Right lobe of liver (tissue), 6 donors: ENCODE measurements around the gene KIZ. TPM values are rescaled to one million over a fixed set of nuclear protein-coding genes. Genes with fewer than 3 reads are reported as not detected.

Experiments used
- ATAC-seq, 4 donors: fragments of 200-7000 bp; cut with Tn5 transposase; one replicate each; pipeline ENCODE4 v1.9.1; 2020; ENCODE audit warnings: mild to moderate bottlenecking in 4 of 4, moderate library complexity in 4 of 4
- DNase-seq, 3 donors: peaks; one replicate each; pipeline ENCODE4 v3.0.0-alpha.2; 2020
- H3K27ac ChIP-seq, 3 donors: fragments of 200-600 bp; one replicate each; pipeline ENCODE4 v1.8.0; 2022
- H3K27me3 ChIP-seq, 2 donors: fragments of 200-600 bp; one replicate each; pipeline ENCODE4 v1.8.0; 2022
- H3K36me3 ChIP-seq, 4 donors: fragments of 200-600 bp; sonication (generic) in 1 of 4; one replicate each; pipeline versions ENCODE4 v1.5.1 to v1.8.0; 2017 to 2022; ENCODE audit warnings: control low read depth in 1 of 4
- H3K4me1 ChIP-seq, 4 donors: fragments of 200-600 bp; sonication (generic) in 1 of 4; one replicate each; pipeline versions ENCODE4 v1.5.1 to v1.8.0; 2017 to 2022; ENCODE audit warnings: control low read depth in 1 of 4
- H3K4me3 ChIP-seq, 3 donors: fragments of 200-600 bp; one replicate each; pipeline ENCODE4 v1.8.0; 2022
- H3K9me3 ChIP-seq, 4 donors: fragments of 200-600 bp; sonication (generic) in 1 of 4; one replicate each; pipeline versions ENCODE4 v1.5.1 to v1.8.0; 2017 to 2022; ENCODE audit warnings: control low read depth in 1 of 4
- POLR2A ChIP-seq: fragments of 450-650 bp; IDR thresholded peaks from one replicate; pipeline ENCODE4 v1.6.1; 2017; ENCODE audit warnings: antibody characterized with exemption, mild to moderate bottlenecking
- WGBS: methylation state at CpG from one replicate; pipeline ENCODE4 v1.1.6; 2018; ENCODE audit warnings: low coverage, low lambda C conversion rate; ENCODE audit not compliant: insufficient coverage; ENCODE audit errors: missing lambda C conversion rate; 5-methylcytosine and 5-hydroxymethylcytosine counted together
- intact Hi-C, 2 donors: fragments of 100-400 bp; cut with DNase I; formaldehyde crosslinking; loops; one replicate each; pipeline versions ENCODE4 v1.11.2 to v1.14.1; 2022
- total RNA-seq, 6 experiments: library from RNA; depleted of rRNA in 2 of 6; stranded (reverse); fragments of >200 nt in 2 of 6; fragmentation: NEBNext Ultra II Directional in 3 of 6; extraction: Animal tissue kit (Norgen Biotek cat#: 25700) in 3 of 6; gene quantifications; one replicate each; pipeline versions ENCODE4 v1.1.0 to v1.2.4, GENCODE V29; 2016 to 2023
- TF ChIP-seq, protein P1 (sequence below), 4 donors: fragments of 200-600 bp in 3 of 4; fragments of 450-650 bp in 1 of 4; IDR thresholded peaks; one replicate each; pipeline versions ENCODE4 v1.5.1 to v1.8.0; 2016 to 2022; ENCODE audit warnings: antibody characterized with exemption in 4 of 4, mild to moderate bottlenecking in 2 of 4
- donor health status: DM: no; HTN: yes; CAD: no.
- donor health status: DM: no; HTN: no; CAD: no.
- donor health status: DM: no; HTN: no; CAD: no.
- donor health status: DM: no; HTN: yes; CAD: no.
- donor health status: DM: no; HTN: yes; CAD: no.

Gene KIZ
- total RNA-seq, 6 experiments from 2014 or later, result 5.1 to 11.5 (median 7.4) TPM

DNA sequence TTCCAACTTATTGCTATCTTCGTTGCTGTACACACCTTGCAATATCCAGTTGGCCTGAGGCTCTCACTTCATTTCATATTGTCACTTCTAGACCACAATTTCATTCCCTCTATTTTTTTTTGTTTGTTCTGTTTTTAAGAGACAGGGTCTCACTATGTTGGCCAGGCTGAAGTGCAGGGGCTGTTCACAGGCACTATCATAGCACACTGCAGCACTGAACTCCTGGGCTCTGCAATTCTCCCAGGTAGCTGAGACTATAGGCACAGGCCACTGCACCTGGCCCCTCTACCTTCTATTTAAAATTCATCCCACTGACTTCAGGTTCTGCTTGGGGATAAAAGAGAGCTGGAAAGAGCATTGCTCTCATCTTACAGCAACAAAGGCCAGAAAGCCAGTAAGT, 15.1 kb upstream of the KIZ start:
- no peak for TF ChIP-seq POLR2A
- TF ChIP-seq, protein P1, sequence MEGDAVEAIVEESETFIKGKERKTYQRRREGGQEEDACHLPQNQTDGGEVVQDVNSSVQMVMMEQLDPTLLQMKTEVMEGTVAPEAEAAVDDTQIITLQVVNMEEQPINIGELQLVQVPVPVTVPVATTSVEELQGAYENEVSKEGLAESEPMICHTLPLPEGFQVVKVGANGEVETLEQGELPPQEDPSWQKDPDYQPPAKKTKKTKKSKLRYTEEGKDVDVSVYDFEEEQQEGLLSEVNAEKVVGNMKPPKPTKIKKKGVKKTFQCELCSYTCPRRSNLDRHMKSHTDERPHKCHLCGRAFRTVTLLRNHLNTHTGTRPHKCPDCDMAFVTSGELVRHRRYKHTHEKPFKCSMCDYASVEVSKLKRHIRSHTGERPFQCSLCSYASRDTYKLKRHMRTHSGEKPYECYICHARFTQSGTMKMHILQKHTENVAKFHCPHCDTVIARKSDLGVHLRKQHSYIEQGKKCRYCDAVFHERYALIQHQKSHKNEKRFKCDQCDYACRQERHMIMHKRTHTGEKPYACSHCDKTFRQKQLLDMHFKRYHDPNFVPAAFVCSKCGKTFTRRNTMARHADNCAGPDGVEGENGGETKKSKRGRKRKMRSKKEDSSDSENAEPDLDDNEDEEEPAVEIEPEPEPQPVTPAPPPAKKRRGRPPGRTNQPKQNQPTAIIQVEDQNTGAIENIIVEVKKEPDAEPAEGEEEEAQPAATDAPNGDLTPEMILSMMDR (IDR thresholded peaks at IDR 0.05), result no peak
- ATAC-seq (no peak), DNase-seq (no peak)
- Histone ChIP-seq H3K27me3 (peaks cover 5 to 20% of the 10 kb centered on the region in 2 donors), H3K27ac (no peak overlapping the region), H3K4me1 (no peaks in the 10 kb centered on the region), H3K4me3 (no peak overlapping the region), H3K36me3 (no peaks in the 10 kb centered on the region), H3K9me3 (no peaks in the 10 kb centered on the region)
- 55% methylated on average over 1 of the region's 1 CpG for WGBS
- intact Hi-C loops, result no loop called here

DNA sequence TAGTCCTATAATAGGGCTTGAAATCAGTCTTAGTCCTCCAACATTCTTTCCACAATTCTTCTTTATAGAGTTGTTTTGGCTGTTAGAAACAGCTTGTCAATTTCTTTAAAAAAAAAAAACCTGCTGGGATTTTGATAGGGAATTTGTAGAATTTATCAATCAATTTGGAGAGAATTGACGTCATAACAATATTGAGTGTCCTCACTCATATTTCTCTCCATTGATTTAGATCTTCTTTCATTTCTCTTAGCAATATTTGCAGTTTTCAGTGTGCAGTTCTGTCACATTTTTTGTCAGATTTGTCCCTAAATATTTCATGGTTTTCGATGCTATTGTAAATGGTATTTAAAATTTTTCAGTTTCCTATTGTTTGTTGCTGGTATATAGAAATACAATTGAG, 14.5 kb upstream of the KIZ start:
- intact Hi-C loops, result no loop called here
- H3K27me3 ChIP-seq, result peaks cover 5 to 14% of the 10 kb centered on the region in 2 donors
- no peak for DNase-seq
- no peak for TF ChIP-seq POLR2A
- TF ChIP-seq, protein P1 (IDR thresholded peaks at IDR 0.05), result no peak
- no peaks in the 10 kb centered on the region for H3K4me1 ChIP-seq
- H3K4me3 ChIP-seq, result no peak overlapping the region
- no peaks in the 10 kb centered on the region for H3K9me3 ChIP-seq
- no peak for ATAC-seq
- no peaks in the 10 kb centered on the region for H3K36me3 ChIP-seq
- H3K27ac ChIP-seq, result no peak overlapping the region
- 62% methylated on average over 2 of the region's 2 CpGs for WGBS

GRCh38 chr20:21113697-21114096, 12.2 kb upstream of the KIZ start:
- Histone ChIP-seq H3K36me3 (no peaks in the 10 kb centered on the region), H3K4me3 (no peak overlapping the region), H3K4me1 (no peaks in the 10 kb centered on the region), H3K9me3 (no peaks in the 10 kb centered on the region), H3K27ac (no peak overlapping the region), H3K27me3 (peaks cover 0 to under 1% of the 10 kb centered on the region in 2 donors)
- TF ChIP-seq, protein P1 (IDR thresholded peaks at IDR 0.05), result no peak
- TF ChIP-seq POLR2A, result no peak
- ATAC-seq (no peak), DNase-seq (no peak)
- WGBS, result 72% methylated on average over 4 of the region's 4 CpGs
- intact Hi-C loops, result no loop called here

DNA sequence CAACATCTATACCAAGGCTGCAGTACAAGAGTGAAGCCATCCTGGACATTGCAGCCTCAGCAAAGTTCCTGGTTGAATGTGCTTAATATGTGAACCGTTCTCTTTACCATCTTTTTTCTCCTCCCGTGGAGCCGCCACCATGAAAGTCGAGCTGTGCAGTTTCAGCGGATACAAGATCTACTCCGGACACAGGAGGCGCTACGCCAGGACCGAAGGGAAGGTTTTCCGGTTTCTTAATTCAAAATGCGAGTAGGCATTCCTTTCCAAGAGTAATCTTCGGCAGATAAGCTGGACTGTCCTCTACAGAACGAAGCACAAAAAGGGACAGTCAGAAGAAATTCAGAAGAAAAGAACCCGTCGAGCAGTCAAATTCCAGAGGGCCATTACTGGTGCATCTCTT, 11.3 kb upstream of the KIZ start:
- Histone ChIP-seq H3K27me3 (no peaks in the 10 kb centered on the region), H3K27ac (no peak overlapping the region), H3K9me3 (no peaks in the 10 kb centered on the region), H3K4me1 (no peaks in the 10 kb centered on the region), H3K36me3 (no peaks in the 10 kb centered on the region), H3K4me3 (no peak overlapping the region)
- WGBS, result 59% methylated on average over 15 of the region's 15 CpGs
- ATAC-seq (peak in 2 of 4 donors; percentile 7 to 57), DNase-seq (no peak)
- intact Hi-C loops, result no loop called here
- no peak for TF ChIP-seq POLR2A
- TF ChIP-seq, protein P1 (IDR thresholded peaks at IDR 0.05), result no peak

GRCh38 chr20:21117521-21117920, 8.4 kb upstream of the KIZ start:
- H3K4me3 ChIP-seq, result no peak overlapping the region
- intact Hi-C loops, result no loop called here
- TF ChIP-seq, protein P1 (IDR thresholded peaks at IDR 0.05), result no peak
- no peak for TF ChIP-seq POLR2A
- ATAC-seq (no peak), DNase-seq (no peak)
- H3K27me3 ChIP-seq, result no peaks in the 10 kb centered on the region
- no peak overlapping the region for H3K27ac ChIP-seq
- H3K4me1 ChIP-seq, result no peaks in the 10 kb centered on the region
- 65% methylated on average over 4 of the region's 4 CpGs for WGBS
- no peaks in the 10 kb centered on the region for H3K9me3 ChIP-seq
- no peaks in the 10 kb centered on the region for H3K36me3 ChIP-seq
